HepG2 (cell line): ENCODE results near the gene SLC16A5. TPM values are rescaled to one million over a fixed set of nuclear protein-coding genes. Genes with fewer than 3 reads are reported as not detected.

Experiments used
- ARNT2 ChIP-seq: sonication (generic); formaldehyde crosslinking; IDR thresholded peaks from 2 replicates; pipeline ENCODE4 v1.8.0; 2022; ENCODE audit warnings: mild to moderate bottlenecking, low read depth, missing genetic modification reagents, moderate library complexity
- ATF1 ChIP-seq: IDR thresholded peaks from 2 replicates; pipeline ENCODE4 v1.6.1; 2016; ENCODE audit warnings: mild to moderate bottlenecking, control low read depth
- BHLHE40 ChIP-seq: IDR thresholded peaks from 2 replicates; pipeline ENCODE4 v1.6.1; 2011; ENCODE audit warnings: low read length, improper control_type of control experiment
- CENPBD1 ChIP-seq: sonication (generic); formaldehyde crosslinking; IDR thresholded peaks from 2 replicates; pipeline ENCODE4 v1.8.0; 2022; ENCODE audit warnings: missing genetic modification reagents, low read depth, mild to moderate bottlenecking, borderline replicate concordance
- FOXA3 ChIP-seq: IDR thresholded peaks from 2 replicates; pipeline ENCODE4 v1.6.1; 2016; ENCODE audit warnings: missing genetic modification reagents, missing compliant biosample characterization
- FOXK2 ChIP-seq: fragments of 450-650 bp; IDR thresholded peaks from 2 replicates; pipeline ENCODE4 v1.6.1; 2016
- HBP1 ChIP-seq: IDR thresholded peaks from 2 replicates; pipeline ENCODE4 v1.6.1; 2016; ENCODE audit warnings: low read depth, control low read depth
- JDP2 ChIP-seq: sonication (generic); formaldehyde crosslinking; IDR thresholded peaks from 2 replicates; pipeline ENCODE4 v1.8.1; 2022; ENCODE audit warnings: missing genetic modification reagents, borderline replicate concordance
- MAFG ChIP-seq: sonication (generic); formaldehyde crosslinking; IDR thresholded peaks from 2 replicates; pipeline ENCODE4 v1.5.1; 2020; ENCODE audit warnings: mild to moderate bottlenecking, missing genetic modification reagents
- MEIS2 ChIP-seq: sonication (generic); formaldehyde crosslinking; IDR thresholded peaks from 2 replicates; pipeline ENCODE4 v1.9.0; 2021; ENCODE audit warnings: mild to moderate bottlenecking, missing genetic modification reagents
- NONO ChIP-seq, 2 experiments: fragments of 450-650 bp in 1 of 2; sonication (generic) in 1 of 2; formaldehyde crosslinking in 1 of 2; IDR thresholded peaks in 1 of 2; conservative IDR thresholded peaks in 1 of 2; 2 replicates each; pipeline versions ENCODE4 v1.6.1 to v1.8.0; 2017 to 2022; ENCODE audit warnings: mild to moderate bottlenecking in 1 of 2, missing genetic modification reagents in 1 of 2, moderate library complexity in 1 of 2
- NR2C2 ChIP-seq: sonication (generic); formaldehyde crosslinking; IDR thresholded peaks from 2 replicates; pipeline ENCODE4 v1.4.0; 2020; ENCODE audit warnings: missing genetic modification reagents, mild to moderate bottlenecking, moderate library complexity, borderline replicate concordance
- NRL ChIP-seq: sonication (generic); formaldehyde crosslinking; IDR thresholded peaks from 2 replicates; pipeline ENCODE4 v1.5.0; 2020; ENCODE audit warnings: missing genetic modification reagents, mild to moderate bottlenecking, moderate library complexity, borderline replicate concordance
- PLSCR1 ChIP-seq: sonication (generic); formaldehyde crosslinking; IDR thresholded peaks from 2 replicates; pipeline ENCODE4 v1.5.0; 2020; ENCODE audit warnings: missing genetic modification reagents, mild to moderate bottlenecking, borderline replicate concordance
- SAP130 ChIP-seq: IDR thresholded peaks from 2 replicates; pipeline ENCODE4 v1.6.1; 2016; ENCODE audit warnings: low read depth
- SOX5 ChIP-seq: IDR thresholded peaks from 2 replicates; pipeline ENCODE4 v1.6.1; 2016; ENCODE audit warnings: borderline replicate concordance
- SP2 ChIP-seq: sonication (generic); formaldehyde crosslinking; IDR thresholded peaks from 2 replicates; pipeline ENCODE4 v1.5.1; 2020; ENCODE audit warnings: mild to moderate bottlenecking, missing genetic modification reagents
- SP4 ChIP-seq: sonication (generic); formaldehyde crosslinking; IDR thresholded peaks from 2 replicates; pipeline ENCODE4 v1.8.1; 2023; ENCODE audit warnings: mild to moderate bottlenecking, missing genetic modification reagents
- ZNF253 ChIP-seq: sonication (generic); formaldehyde crosslinking; IDR thresholded peaks from 2 replicates; pipeline ENCODE4 v1.8.0; 2022; ENCODE audit warnings: mild to moderate bottlenecking, missing genetic modification reagents, borderline replicate concordance
- ZNF280D ChIP-seq: sonication (generic); formaldehyde crosslinking; IDR thresholded peaks from 2 replicates; pipeline ENCODE4 v1.5.1; 2020; ENCODE audit warnings: mild to moderate bottlenecking, missing genetic modification reagents
- ZNF768 ChIP-seq: sonication (generic); formaldehyde crosslinking; IDR thresholded peaks from 2 replicates; pipeline ENCODE4 v1.4.0; 2020; ENCODE audit warnings: missing genetic modification reagents
- ZNF777 ChIP-seq: sonication (generic); formaldehyde crosslinking; IDR thresholded peaks from 2 replicates; pipeline ENCODE4 v1.4.0; 2020; ENCODE audit warnings: missing genetic modification reagents
- ZNF850 ChIP-seq: sonication (generic); formaldehyde crosslinking; conservative IDR thresholded peaks from 2 replicates; pipeline ENCODE4 v1.9.0; 2021; ENCODE audit warnings: mild to moderate bottlenecking, missing genetic modification reagents
- polyA plus RNA-seq, 8 experiments: library from polyadenylated mRNA; depleted of rRNA in 3 of 8; stranded (reverse) in 7 of 8; unstranded in 1 of 8; fragments of >200 nt; fragmentation: Illumina TruSeq in 4 of 8; extraction: Trizol in 4 of 8; gene quantifications; 2 replicates each; pipeline versions ENCODE4 v1.2.1 to v1.2.3, GENCODE V29; 2011 to 2016; ENCODE audit warnings: low read depth in 4 of 8, missing spikeins in 1 of 8, mixed read lengths in 1 of 8; ENCODE audit not compliant: insufficient read depth in 1 of 8
- total RNA-seq, 5 experiments: library from RNA; depleted of rRNA; stranded (reverse); fragments of >200 nt; fragmentation: Illumina TruSeq; extraction: Trizol; gene quantifications; 2 replicates each; pipeline ENCODE4 v1.2.3, GENCODE V29; 2016; ENCODE audit warnings: low read depth in 1 of 5

Gene SLC16A5
- total and polyA plus RNA-seq, 2 of the 13 experiments (the other 11 are each of a cell fraction or from before 2014, with no cell fraction given): 0.69 to 5.6 TPM

- no peak for TF ChIP-seq NR2C2 (CRISPR knock-in tag)
- TF ChIP-seq SAP130 (CRISPR knock-in tag): peak; percentile 90
- no peak for TF ChIP-seq NRL (CRISPR knock-in tag)
- TF ChIP-seq PLSCR1: no peak
- TF ChIP-seq JDP2 (CRISPR knock-in tag): no peak; the same call in 1 of the 2 replicates
- no peak for TF ChIP-seq HBP1 (CRISPR knock-in tag)
- no peak for TF ChIP-seq BHLHE40
- no peak for TF ChIP-seq CENPBD1 (CRISPR knock-in tag)
- peak; percentile 17; the same call in 1 of the 2 replicates for TF ChIP-seq FOXK2
- TF ChIP-seq ZNF777 (CRISPR knock-in tag): peak; percentile 65; the same call in 1 of the 2 replicates
- no peak for TF ChIP-seq ZNF280D (CRISPR knock-in tag)
- peak; percentile 17; the same call in 1 of the 2 replicates for TF ChIP-seq SP4 (CRISPR knock-in tag)
- no peak for TF ChIP-seq MAFG (CRISPR knock-in tag)
- TF ChIP-seq ATF1 (CRISPR knock-in tag): no peak
- TF ChIP-seq NONO (IDR thresholded peaks at IDR 0.05): no peak
- 0 out of 2 replicates have a peak, but pooled peaks have one; percentile 56 for TF ChIP-seq NONO (CRISPR knock-in tag; conservative IDR thresholded peaks at IDR 0.05)
- peak; percentile 39; the same call in 1 of the 2 replicates for TF ChIP-seq MEIS2 (CRISPR knock-in tag)
- TF ChIP-seq ARNT2 (CRISPR knock-in tag): peak; percentile 86
- TF ChIP-seq SP2 (CRISPR knock-in tag): no peak
- TF ChIP-seq ZNF253 (CRISPR knock-in tag): no peak
- peak; percentile 50; the same call in 1 of the 2 replicates for TF ChIP-seq ZNF768
- no peak for TF ChIP-seq ZNF850 (CRISPR knock-in tag)
- peak; percentile 48; the same call in 1 of the 2 replicates for TF ChIP-seq SOX5 (CRISPR knock-in tag)
- TF ChIP-seq FOXA3: peak; percentile 58
Measured at GRCh38 chr17:75087558-75088453, at the start of gene SLC16A5 (continued).
